GM21723 (cell line): ENCODE measurements around the gene LPCAT4.
"Not testable (repeated sequence)": the region's sequence is repeated elsewhere in the genome, so short reads cannot be mapped to it uniquely, and the experiment has no call there.

ENCODE experiments used
- ATAC-seq: cut with Tn5 transposase; IDR thresholded peaks from one replicate; pipeline ENCODE4 v1.9.1; 2021; ENCODE audit warnings: mild to moderate bottlenecking, moderate library complexity; ENCODE audit not compliant: unreplicated experiment

The LPCAT4 gene

GRCh38 chr15:34367101-34368081, at the start of gene LPCAT4:
Gene LPCAT4 (minus strand): TSS chr15:34367196. CDS start chr15:34367100, 96 bp downstream.
- ATAC-seq = peak; percentile 80

GRCh38 chr15:34409511-34409910, 42.5 kb upstream of the LPCAT4 start:
- ATAC-seq = not testable (repeated sequence)

- ATAC-seq = not testable (repeated sequence)
Observed at GRCh38 chr15:34408973-34409372, 42.0 kb upstream of the LPCAT4 start.

GRCh38 chr15:34403899-34404298, 36.9 kb upstream of the LPCAT4 start:
- ATAC-seq = not testable (repeated sequence)

- ATAC-seq = peak; percentile 73
Observed at GRCh38 chr15:34403160-34403598, 36.2 kb upstream of the LPCAT4 start.

- not testable (repeated sequence) for ATAC-seq
Observed at GRCh38 chr15:34397637-34398259, 30.8 kb upstream of the LPCAT4 start.

- ATAC-seq = not testable (repeated sequence)
Observed at GRCh38 chr15:34392981-34393380, 26.0 kb upstream of the LPCAT4 start.

GRCh38 chr15:34389594-34390086, 22.6 kb upstream of the LPCAT4 start:
- not testable (repeated sequence) for ATAC-seq

GRCh38 chr15:34381829-34382521, 15.0 kb upstream of the LPCAT4 start:
- not testable (repeated sequence) for ATAC-seq

GRCh38 chr15:34380491-34380890, 13.5 kb upstream of the LPCAT4 start:
- ATAC-seq = not testable (repeated sequence)

- ATAC-seq = no peak
Observed at GRCh38 chr15:34376856-34377255, 9.9 kb upstream of the LPCAT4 start.

- ATAC-seq = not testable (repeated sequence)
Observed at GRCh38 chr15:34375541-34375940, 8.5 kb upstream of the LPCAT4 start.

- no peak for ATAC-seq
Observed at GRCh38 chr15:34374816-34375215, 7.8 kb upstream of the LPCAT4 start.

GRCh38 chr15:34373951-34374350, 7.0 kb upstream of the LPCAT4 start:
- ATAC-seq = no peak

GRCh38 chr15:34370643-34371042, 3.6 kb upstream of the LPCAT4 start:
- no peak for ATAC-seq

- ATAC-seq = no peak
Observed at GRCh38 chr15:34370129-34370528, 3.1 kb upstream of the LPCAT4 start.

GRCh38 chr15:34366271-34367065, 528 bp downstream of the LPCAT4 start:
- ATAC-seq = peak; percentile 29

- no peak for ATAC-seq
Observed at GRCh38 chr15:34365836-34366235, 1.2 kb downstream of the LPCAT4 start.

GRCh38 chr15:34365091-34365825, 1.7 kb downstream of the LPCAT4 start:
- no peak for ATAC-seq
